Measurements from ENCODE around the gene KRT14.

GRCh38 chr17:41581366-41582060, 5.2 kb downstream of the KRT14 start:
- TF ChIP-seq POLR2A (IDR thresholded peaks at IDR 0.05), result no peak
- TF ChIP-seq CTCF (IDR thresholded peaks at IDR 0.05 in 8 of 11, conservative IDR thresholded peaks at IDR 0.05 in 3 of 11), result no peak
- TF ChIP-seq POLR2AphosphoS5 (IDR thresholded peaks at IDR 0.05), result no peak

Measured in spleen (tissue), 7 donors.